C4-2B (cell line): Measurements from ENCODE around the gene IFT57.

Experiments used
- H3K27ac ChIP-seq: fragments of 450-650 bp; 2 replicates; pipeline ENCODE4 v1.5.1; 2017
- CTCF ChIP-seq: fragments of 450-650 bp; conservative IDR thresholded peaks from 2 replicates; pipeline ENCODE4 v1.5.1; 2017; ENCODE audit warnings: mild to moderate bottlenecking
- ZFX ChIP-seq: fragments of 450-650 bp; IDR thresholded peaks from 2 replicates; pipeline ENCODE4 v1.6.1; 2017

Gene IFT57

GRCh38 chr3:108130236-108130635, 92.0 kb downstream of the IFT57 start:
- TF ChIP-seq CTCF (no peak), ZFX (no peak)
- H3K27ac ChIP-seq = no peak overlapping the region

GRCh38 chr3:108127301-108127988, 94.8 kb downstream of the IFT57 start:
- H3K27ac ChIP-seq = no peak overlapping the region
- TF ChIP-seq ZFX (no peak), CTCF (no peak)

GRCh38 chr3:108126348-108126747, 95.9 kb downstream of the IFT57 start:
- H3K27ac ChIP-seq = no peak overlapping the region
- TF ChIP-seq CTCF = no peak
- TF ChIP-seq ZFX = no peak

- no peak overlapping the region for H3K27ac ChIP-seq
- TF ChIP-seq CTCF = no peak
- no peak for TF ChIP-seq ZFX
Measured at GRCh38 chr3:108125550-108126071, 96.6 kb downstream of the IFT57 start.

- no peak for TF ChIP-seq CTCF
- no peak for TF ChIP-seq ZFX
- no peak overlapping the region for H3K27ac ChIP-seq
Measured at GRCh38 chr3:108125153-108125543, 97.1 kb downstream of the IFT57 start.

- no peak overlapping the region for H3K27ac ChIP-seq
- no peak for TF ChIP-seq CTCF
- TF ChIP-seq ZFX = no peak
Measured at GRCh38 chr3:108124337-108125152, 97.7 kb downstream of the IFT57 start.

- H3K27ac ChIP-seq = no peak overlapping the region
- TF ChIP-seq CTCF (no peak), ZFX (no peak)
Measured at GRCh38 chr3:108123326-108123725, 98.9 kb downstream of the IFT57 start.
